ENCODE data around the gene MUC3A.

Gene MUC3A

GRCh38 chr7:100949933-100950443 lies 654 bp downstream of the MUC3A start:
- DNase-seq: no peak

GRCh38 chr7:100951172-100951571 lies 1.8 kb downstream of the MUC3A start:
- DNase-seq: no peak

GRCh38 chr7:100951888-100952560 lies 2.7 kb downstream of the MUC3A start:
- DNase-seq: no peak

GRCh38 chr7:100952641-100953040 lies 3.3 kb downstream of the MUC3A start:
- no peak for DNase-seq

- DNase-seq: no peak
Observed at GRCh38 chr7:100957832-100958421, 8.6 kb downstream of the MUC3A start.

- DNase-seq: no peak
Observed at GRCh38 chr7:100959894-100960293, 10.6 kb downstream of the MUC3A start.

GRCh38 chr7:100962537-100962936 lies 13.2 kb downstream of the MUC3A start:
- no peak for DNase-seq

GRCh38 chr7:100963386-100963785 lies 14.1 kb downstream of the MUC3A start:
- no peak for DNase-seq

- no peak for DNase-seq
Observed at GRCh38 chr7:100963874-100964273, 14.5 kb downstream of the MUC3A start.

- DNase-seq: no peak
Observed at GRCh38 chr7:100964630-100965029, 15.3 kb downstream of the MUC3A start.

- DNase-seq: no peak
Observed at GRCh38 chr7:100965045-100965722, 15.8 kb downstream of the MUC3A start.

- no peak for DNase-seq
Observed at GRCh38 chr7:100965723-100966541, 16.6 kb downstream of the MUC3A start.

- DNase-seq: no peak
Observed at GRCh38 chr7:100966542-100967291, 17.4 kb downstream of the MUC3A start.

- no peak for DNase-seq
Observed at GRCh38 chr7:100967292-100967863, 18.0 kb downstream of the MUC3A start.

- DNase-seq: no peak
Observed at GRCh38 chr7:100968031-100968430, 18.7 kb downstream of the MUC3A start.

GRCh38 chr7:100968650-100969049 lies 19.3 kb downstream of the MUC3A start:
- DNase-seq: no peak

GRCh38 chr7:100969066-100969615 lies 19.8 kb downstream of the MUC3A start, which contains the start of gene MUC12:
Gene MUC12 (plus strand): TSS chr7:100969565. CDS start chr7:100969623, 58 bp downstream.
- DNase-seq: no peak

- no peak for DNase-seq
Observed at GRCh38 chr7:100971111-100972001, 22.0 kb downstream of the MUC3A start.

- no peak for DNase-seq
Observed at GRCh38 chr7:100972002-100972347, 22.6 kb downstream of the MUC3A start.

GRCh38 chr7:100974021-100974420 lies 24.7 kb downstream of the MUC3A start:
- no peak for DNase-seq

GRCh38 chr7:100975371-100975821 lies 26.1 kb downstream of the MUC3A start:
- DNase-seq: no peak
